ENCODE data around the gene MMRN2. TPM values are rescaled to one million over a fixed set of nuclear protein-coding genes. Genes with fewer than 3 reads are reported as not detected.
"Not testable (repeated sequence)": the region's sequence is repeated elsewhere in the genome, so short reads cannot be mapped to it uniquely, and the experiment has no call there.

MMRN2 gene
- total and polyA plus RNA-seq, 2 of the 8 experiments (the other 6 are each of a cell fraction or from before 2014, with no cell fraction given), result 1.2 TPM

DNA sequence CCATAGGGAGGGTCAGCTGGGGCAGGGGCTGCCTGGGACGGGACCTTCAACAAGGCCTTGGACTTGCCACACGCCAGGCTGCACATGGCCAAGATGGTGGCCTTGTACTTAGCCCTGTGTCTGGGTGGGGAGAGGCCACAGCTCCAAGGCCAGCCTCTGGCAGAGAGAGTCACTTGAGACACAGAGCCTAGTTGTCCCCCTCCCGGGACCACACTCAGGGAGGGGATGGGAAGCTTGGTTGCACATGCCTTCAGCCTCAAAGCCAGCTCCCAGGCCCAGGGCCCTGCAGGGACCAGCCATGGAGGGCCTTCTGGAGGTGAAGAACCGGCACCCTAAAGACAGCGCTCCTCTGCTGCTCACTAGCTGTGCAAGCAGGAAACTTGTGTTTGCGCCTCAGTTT lies 16.7 kb downstream of the MMRN2 start (continued):
- TF ChIP-seq ZNF274 (IDR thresholded peaks at IDR 0.05; ENCODE audit: borderline replicate concordance, extremely low read depth, low read length), result no peak
- no peak for TF ChIP-seq MAFK (IDR thresholded peaks at IDR 0.05; ENCODE audit: low read depth, low read length)
- no peak for TF ChIP-seq CBX8 (IDR thresholded peaks at IDR 0.05; ENCODE audit: borderline replicate concordance, low read depth, low read length)

DNA sequence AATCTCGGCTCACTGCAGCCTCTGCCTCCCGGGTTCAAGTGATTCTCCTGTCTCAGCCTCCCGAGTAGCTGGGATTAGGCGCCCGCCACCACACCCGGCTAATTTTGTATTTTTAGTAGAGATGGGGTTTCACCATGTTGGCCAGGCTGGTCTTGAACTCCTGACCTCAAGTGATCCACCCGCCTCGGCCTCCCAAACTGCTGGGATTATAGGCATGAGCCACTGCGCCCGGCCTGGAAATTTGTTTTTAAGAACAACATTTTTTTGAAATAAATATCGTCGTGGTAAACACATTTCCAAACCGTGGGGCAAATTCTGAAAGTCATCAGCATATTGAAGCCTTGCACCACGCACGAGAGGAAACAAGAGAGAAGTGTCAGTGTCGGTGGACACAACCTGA lies 17.3 kb downstream of the MMRN2 start:
- not testable (repeated sequence) for H2AK5ac ChIP-seq (ENCODE audit: low read depth, low read length); H3K4me3 ChIP-seq (ENCODE audit: extremely low read depth in 1 of 4, insufficient read depth in 2 of 4, low read depth in 3 of 4, low read length in 4 of 4); H2BK12ac ChIP-seq (ENCODE audit: low read depth, low read length); H2BK120ac ChIP-seq (replicated peaks; ENCODE audit: low read depth, low read length); H4K91ac ChIP-seq (replicated peaks; ENCODE audit: insufficient read length, low read length); H3K9me3 ChIP-seq (ENCODE audit: insufficient read depth in 2 of 2, low read depth in 1 of 2, low read length in 1 of 2); DNase-seq (ENCODE audit: low read depth in 1 of 2, low spot score in 2 of 2); H3K14ac ChIP-seq (ENCODE audit: insufficient read length); H3K56ac ChIP-seq (replicated peaks; ENCODE audit: insufficient read length, low read depth, low read length); H3K4ac ChIP-seq (replicated peaks; ENCODE audit: insufficient read length, low read depth, low read length); H2BK20ac ChIP-seq (ENCODE audit: low read length); FAIRE-seq; H2BK5ac ChIP-seq (ENCODE audit: low read depth, low read length); H2BK15ac ChIP-seq (ENCODE audit: low read length); H3K27ac ChIP-seq (ENCODE audit: low read depth, low read length); H4K20me1 ChIP-seq (replicated peaks in 1 of 2; ENCODE audit: control insufficient read depth in 1 of 2, insufficient read depth in 2 of 2, low read length in 2 of 2); H2AFZ ChIP-seq (ENCODE audit: low read length); H3K9ac ChIP-seq (replicated peaks in 1 of 4; ENCODE audit: extremely low read depth in 1 of 4, low read depth in 3 of 4, low read length in 3 of 4); H3K23ac ChIP-seq (ENCODE audit: insufficient read length); H3K4me2 ChIP-seq (ENCODE audit: insufficient read depth in 1 of 2, low read depth in 2 of 2, low read length in 2 of 2); H3K18ac ChIP-seq (ENCODE audit: extremely low read depth, low read length); H3K36me3 ChIP-seq (ENCODE audit: control insufficient read depth in 2 of 4, insufficient read depth in 4 of 4, low read length in 3 of 4); H4K5ac ChIP-seq (ENCODE audit: insufficient read length, low read depth, low read length); H3K4me1 ChIP-seq (replicated peaks in 1 of 4; ENCODE audit: control insufficient read depth in 3 of 4, insufficient read depth in 4 of 4, low read length in 3 of 4); H3K23me2 ChIP-seq (ENCODE audit: low read depth, low read length); H3K79me2 ChIP-seq (ENCODE audit: control insufficient read depth in 1 of 2, insufficient read depth in 2 of 2, low read length in 2 of 2); H4K8ac ChIP-seq (ENCODE audit: extremely low read depth, insufficient read depth, low read length); H3K79me1 ChIP-seq (ENCODE audit: low read depth, low read length); H3K27me3 ChIP-seq (replicated peaks in 1 of 4; ENCODE audit: control insufficient read depth in 3 of 4, extremely low read depth in 1 of 4, insufficient read depth in 3 of 4, low read length in 3 of 4)
- POLR2A ChIA-PET (ENCODE audit: partially characterized antibody), result interaction anchor here (1.7 to 2.3 kb wide), 3 partner anchors 18 to 28 kb away, joined by 3 to 8 read pairs (median 6); partner anchors contain the start of gene SNCG
- 93% methylated on average over 16 of the region's 16 CpGs; no CpG with 5 or more reads in 1 of the 2 experiments for WGBS, 2 experiments (ENCODE audit: extremely low coverage in 1 of 2, insufficient coverage in 1 of 2, insufficient read length in 1 of 2, insufficient replicate concordance in 2 of 2, low coverage in 1 of 2, low lambda C conversion rate in 2 of 2, missing lambda C conversion rate in 1 of 2)
- CTCF ChIA-PET (ENCODE audit: partially characterized antibody), result interaction anchor here (0.6 to 26.4 kb wide), 32 partner anchors 8 to 550 kb away, joined by 3 to 975 read pairs (median 4); partner anchors contain the start of genes ADIRF, GLUD1, LDB3 and MMRN2
